Fibroblast of the aortic adventitia (primary cell): Measurements from ENCODE around the gene SOD3. TPM values are rescaled to one million over a fixed set of nuclear protein-coding genes. Genes with fewer than 3 reads are reported as not detected.

Source experiments
- DNase-seq: peaks from one replicate; pipeline ENCODE4 v3.0.0-alpha.2; 2010; ENCODE audit warnings: low read depth
- H3K4me3 ChIP-seq: 2 replicates; pipeline ENCODE4 v1.5.1; 2011; ENCODE audit warnings: low read depth, mild to moderate bottlenecking, control low read depth, low read length, moderate library complexity
- CTCF ChIP-seq: IDR thresholded peaks from 2 replicates; pipeline ENCODE4 v1.5.1; 2011; ENCODE audit warnings: mild to moderate bottlenecking, low read length, control low read depth, inconsistent platforms; ENCODE audit not compliant: insufficient read depth
- total RNA-seq: library from RNA; depleted of rRNA; stranded (reverse); fragments of >200 nt; gene quantifications from 2 replicates; pipeline ENCODE4 v1.2.3, GENCODE V29; 2012; ENCODE audit warnings: low replicate concordance

Gene SOD3
- total RNA-seq, 1 donor: 75.2 TPM

GRCh38 chr4:24774452-24774851 is 20.9 kb upstream of the SOD3 start:
- no peak for TF ChIP-seq CTCF
- no peak for DNase-seq
- H3K4me3 ChIP-seq: no peak overlapping the region

GRCh38 chr4:24775032-24775605 is 20.3 kb upstream of the SOD3 start:
- DNase-seq: no peak
- TF ChIP-seq CTCF: no peak
- no peak overlapping the region for H3K4me3 ChIP-seq

GRCh38 chr4:24775750-24776149 is 19.6 kb upstream of the SOD3 start:
- DNase-seq: no peak

GRCh38 chr4:24777536-24778463 is 17.6 kb upstream of the SOD3 start:
- H3K4me3 ChIP-seq: no peak overlapping the region
- peak; percentile 64 for DNase-seq
- TF ChIP-seq CTCF: no peak

More at GRCh38 chr4:24775750-24776149, 19.6 kb upstream of the SOD3 start:
- no peak overlapping the region for H3K4me3 ChIP-seq
- no peak for TF ChIP-seq CTCF

GRCh38 chr4:24778464-24779225 is 16.7 kb upstream of the SOD3 start:
- DNase-seq: peak; percentile 100
- H3K4me3 ChIP-seq: no peak overlapping the region
- no peak for TF ChIP-seq CTCF

- no peak overlapping the region for H3K4me3 ChIP-seq
- TF ChIP-seq CTCF: no peak
- DNase-seq: no peak
Measured at GRCh38 chr4:24780936-24781495, 14.4 kb upstream of the SOD3 start.
